Left ventricle myocardium inferior (tissue), 1 donor: ENCODE results near the gene CPN1. TPM values are rescaled to one million over a fixed set of nuclear protein-coding genes. Genes with fewer than 3 reads are reported as not detected.

Experiments
- DNase-seq: peaks from one replicate; pipeline ENCODE4 v3.0.0-alpha.2; 2020
- H3K27ac ChIP-seq: fragments of 200-600 bp; replicated peaks from 2 replicates; pipeline ENCODE4 v1.8.0; 2021
- H3K27me3 ChIP-seq: fragments of 200-600 bp; 2 replicates; pipeline ENCODE4 v1.8.0; 2021; ENCODE audit warnings: low read depth
- H3K36me3 ChIP-seq: fragments of 200-600 bp; 2 replicates; pipeline ENCODE4 v1.8.0; 2021
- H3K4me1 ChIP-seq: fragments of 200-600 bp; 2 replicates; pipeline ENCODE4 v1.8.0; 2021
- H3K4me3 ChIP-seq: fragments of 200-600 bp; 2 replicates; pipeline ENCODE4 v1.8.0; 2021; ENCODE audit warnings: mild to moderate bottlenecking, moderate library complexity
- H3K9me3 ChIP-seq: fragments of 200-600 bp; replicated peaks from 2 replicates; pipeline ENCODE4 v1.8.0; 2021
- CTCF ChIP-seq: fragments of 200-600 bp; IDR thresholded peaks from 2 replicates; pipeline ENCODE4 v1.8.0; 2021; ENCODE audit warnings: antibody characterized with exemption, mild to moderate bottlenecking, borderline replicate concordance
- intact Hi-C: fragments of 100-400 bp; cut with micrococcal nuclease; formaldehyde crosslinking; loops from one replicate; pipeline ENCODE4 v1.11.0; 2022
- total RNA-seq: library from RNA; stranded (reverse); fragmentation: NEBNext Ultra II Directional; extraction: Animal tissue kit (Norgen Biotek cat#: 25700); gene quantifications from one replicate; pipeline ENCODE4 v1.2.1, GENCODE V29; 2021
- donor health status: DM: no; HTN: yes; CAD: no; lungs with severe emphysema.

Gene CPN1
- total RNA-seq, 1 donor from 2014 or later = not detected

GRCh38 chr10:100008708-100009282 is 72.9 kb downstream of the CPN1 start:
- Histone ChIP-seq H3K36me3 (no peaks in the 10 kb centered on the region), H3K4me3 (peak overlapping the region; percentile 92), H3K27ac (peak overlapping the region; percentile 92), H3K9me3 (no peaks in the 10 kb centered on the region), H3K27me3 (no peaks in the 10 kb centered on the region), H3K4me1 (peaks cover 62% of the 10 kb centered on the region)
- no peak for TF ChIP-seq CTCF
- DNase-seq = no peak
- intact Hi-C loops = no loop called here

- no peak for TF ChIP-seq CTCF
- intact Hi-C loops = no loop called here
- no peak for DNase-seq
- peak overlapping the region; percentile 92 for H3K4me3 ChIP-seq
- H3K27me3 ChIP-seq = no peaks in the 10 kb centered on the region
- H3K9me3 ChIP-seq = no peaks in the 10 kb centered on the region
- H3K36me3 ChIP-seq = no peaks in the 10 kb centered on the region
- peaks cover 66% of the 10 kb centered on the region for H3K4me1 ChIP-seq
- H3K27ac ChIP-seq = peak overlapping the region; percentile 92
These were observed 73.5 kb downstream of the CPN1 start for GRCh38 chr10:100008142-100008522.

- Histone ChIP-seq H3K4me3 (peak overlapping the region; percentile 92), H3K27me3 (no peaks in the 10 kb centered on the region), H3K36me3 (no peaks in the 10 kb centered on the region), H3K4me1 (peaks cover 66% of the 10 kb centered on the region), H3K27ac (peak overlapping the region; percentile 92), H3K9me3 (no peaks in the 10 kb centered on the region)
- no peak for TF ChIP-seq CTCF
- intact Hi-C loops = no loop called here
- DNase-seq = no peak
These were observed 74.2 kb downstream of the CPN1 start for GRCh38 chr10:100007231-100008141.

- Histone ChIP-seq H3K4me1 (peaks cover 75% of the 10 kb centered on the region), H3K36me3 (no peaks in the 10 kb centered on the region), H3K4me3 (peak overlapping the region; percentile 1), H3K9me3 (no peaks in the 10 kb centered on the region), H3K27me3 (no peaks in the 10 kb centered on the region), H3K27ac (peak overlapping the region; percentile 44)
- DNase-seq = no peak
- intact Hi-C loops = no loop called here
- TF ChIP-seq CTCF = no peak
These were observed 75.3 kb downstream of the CPN1 start for GRCh38 chr10:100006243-100006886.

GRCh38 chr10:100004805-100005510 is 76.7 kb downstream of the CPN1 start:
- no peak for TF ChIP-seq CTCF
- Histone ChIP-seq H3K4me3 (no peak overlapping the region), H3K27ac (peak overlapping the region; percentile 27), H3K27me3 (no peaks in the 10 kb centered on the region), H3K4me1 (peaks cover 76% of the 10 kb centered on the region), H3K9me3 (no peaks in the 10 kb centered on the region), H3K36me3 (no peaks in the 10 kb centered on the region)
- no peak for DNase-seq
- intact Hi-C loops = no loop called here
